HEK293 (cell line): ENCODE data around the gene STOML1.
A peak's percentile ranks its signal among the peaks of the same experiment; 100 is the strongest.

Experiments used
- CTCF ChIA-PET: fragments of 350-600 bp; formaldehyde crosslinking; extraction: SDS; loops from one replicate; lab custom pipeline; 2021; ENCODE audit warnings: antibody characterized with exemption; lab: Yijun Ruan, JAX
- POLR2A ChIA-PET: fragments of 300-600 bp; formaldehyde crosslinking; extraction: SDS; loops from one replicate; lab custom pipeline; 2020; ENCODE audit warnings: antibody characterized with exemption, inconsistent platforms; lab: Yijun Ruan, JAX
- H3K27ac ChIP-seq: fragments of 200-500 bp; sonication (Bioruptor generic); 2 replicates; pipeline ENCODE4 v1.5.1; 2014; ENCODE audit warnings: low read depth, low read length, control low read depth, inconsistent platforms; ENCODE audit errors: extremely low read depth
- H3K36me3 ChIP-seq, 2 experiments: fragments of 200-500 bp in 1 of 2; sonication (Bioruptor generic) in 1 of 2; 1 replicate in 1 of 2; 2 replicates in 1 of 2; pipeline ENCODE4 v1.5.1; 2014 to 2017; ENCODE audit warnings: inconsistent platforms in 2 of 2, low read length in 2 of 2; ENCODE audit not compliant: control insufficient read depth in 2 of 2, insufficient read depth in 1 of 2
- H3K4me1 ChIP-seq: fragments of 200-500 bp; sonication (Bioruptor generic); 2 replicates; pipeline ENCODE4 v1.5.1; 2014; ENCODE audit warnings: mild to moderate bottlenecking, low read length, inconsistent platforms; ENCODE audit not compliant: control insufficient read depth, insufficient read depth
- H3K4me3 ChIP-seq: 2 replicates; pipeline ENCODE4 v1.5.1; 2011; ENCODE audit warnings: low read depth, mild to moderate bottlenecking, control low read depth, low read length, moderate library complexity
- H3K9me3 ChIP-seq: fragments of 200-500 bp; sonication (Bioruptor generic); 2 replicates; pipeline ENCODE4 v1.5.1; 2014; ENCODE audit warnings: low read depth, low read length, inconsistent platforms; ENCODE audit not compliant: control insufficient read depth, insufficient read depth
- GLIS2 ChIP-seq: fragments of 450-650 bp; formaldehyde crosslinking; IDR thresholded peaks from 2 replicates; pipeline ENCODE4 v1.5.1; 2016; ENCODE audit warnings: missing biosample characterization, missing genetic modification characterization
- HOXD13 ChIP-seq: sonication (generic); formaldehyde crosslinking; IDR thresholded peaks from 2 replicates; pipeline ENCODE4 v1.8.0; 2022; ENCODE audit warnings: missing genetic modification reagents, borderline replicate concordance
- ZNF239 ChIP-seq: fragments of 450-650 bp; formaldehyde crosslinking; IDR thresholded peaks from 2 replicates; pipeline ENCODE4 v1.5.1; 2016; ENCODE audit warnings: missing biosample characterization, missing genetic modification characterization
- ZNF274 ChIP-seq, 2 experiments: fragments of 200-500 bp in 1 of 2; fragments of 450-650 bp in 1 of 2; sonication (Bioruptor generic) in 1 of 2; formaldehyde crosslinking in 1 of 2; IDR thresholded peaks; 2 replicates each; pipeline versions ENCODE4 v1.5.1 to v1.6.1; 2014 to 2016; ENCODE audit warnings: borderline replicate concordance in 1 of 2, inconsistent platforms in 1 of 2, low read length in 1 of 2, missing biosample characterization in 1 of 2, missing genetic modification characterization in 1 of 2
- ZNF366 ChIP-seq: fragments of 450-650 bp; formaldehyde crosslinking; conservative IDR thresholded peaks from 2 replicates; pipeline ENCODE4 v1.5.1; 2016; ENCODE audit warnings: missing biosample characterization, missing genetic modification characterization
- ZNF501 ChIP-seq: fragments of 450-650 bp; formaldehyde crosslinking; IDR thresholded peaks from 2 replicates; pipeline ENCODE4 v1.5.1; 2016; ENCODE audit warnings: missing biosample characterization, missing genetic modification characterization
- ZNF514 ChIP-seq: fragments of 450-650 bp; formaldehyde crosslinking; IDR thresholded peaks from 2 replicates; pipeline ENCODE4 v1.5.1; 2016; ENCODE audit warnings: missing biosample characterization, missing genetic modification characterization
- ZNF629 ChIP-seq: fragments of 450-650 bp; formaldehyde crosslinking; IDR thresholded peaks from 2 replicates; pipeline ENCODE4 v1.5.1; 2017; ENCODE audit warnings: missing biosample characterization, missing genetic modification characterization
- ZNF785 ChIP-seq: fragments of 450-650 bp; formaldehyde crosslinking; IDR thresholded peaks from 2 replicates; pipeline ENCODE4 v1.5.1; 2016; ENCODE audit warnings: missing biosample characterization, missing genetic modification characterization
- ZNF837 ChIP-seq: fragments of 450-650 bp; formaldehyde crosslinking; IDR thresholded peaks from 2 replicates; pipeline ENCODE4 v1.5.1; 2016; ENCODE audit warnings: missing biosample characterization, missing genetic modification characterization
- TF ChIP-seq, protein P1 (sequence below): fragments of 450-650 bp; formaldehyde crosslinking; IDR thresholded peaks from 2 replicates; pipeline ENCODE4 v1.5.1; 2016; ENCODE audit warnings: missing biosample characterization, missing genetic modification characterization
- TF ChIP-seq, protein P2 (sequence below): fragments of 450-650 bp; formaldehyde crosslinking; IDR thresholded peaks from 2 replicates; pipeline ENCODE4 v1.5.1; 2017; ENCODE audit warnings: missing biosample characterization, missing genetic modification characterization
- TF ChIP-seq, protein P3 (sequence below): fragments of 450-650 bp; formaldehyde crosslinking; IDR thresholded peaks from 2 replicates; pipeline ENCODE4 v1.5.1; 2016; ENCODE audit warnings: missing biosample characterization, missing genetic modification characterization
- TF ChIP-seq, protein P4 (sequence below): fragments of 450-650 bp; formaldehyde crosslinking; IDR thresholded peaks from 2 replicates; pipeline ENCODE4 v1.5.1; 2016; ENCODE audit warnings: missing biosample characterization, missing genetic modification characterization
- TF ChIP-seq, protein P5 (sequence below): fragments of 450-650 bp; formaldehyde crosslinking; IDR thresholded peaks from 2 replicates; pipeline ENCODE4 v1.5.1; 2016; ENCODE audit warnings: missing biosample characterization, missing genetic modification characterization

The STOML1 gene

DNA sequence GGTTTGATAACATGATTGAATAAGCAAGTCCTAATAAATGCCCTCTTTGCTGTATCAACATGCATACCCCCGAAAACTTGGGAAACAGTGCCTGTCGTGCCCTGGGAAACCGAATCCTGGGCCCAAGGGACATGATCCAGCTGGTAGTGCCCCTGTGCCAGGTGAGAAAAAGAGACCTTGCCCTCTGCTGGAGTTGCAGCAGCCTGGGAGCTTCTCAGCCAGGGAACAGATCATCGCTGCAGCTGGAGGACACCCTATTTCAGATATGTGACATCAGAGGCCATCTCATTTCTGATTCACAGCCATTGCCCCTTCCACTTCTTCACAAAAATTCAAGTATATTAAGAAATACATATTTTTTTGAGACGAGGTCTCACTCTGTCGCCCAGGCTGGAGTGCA is 32.3 kb downstream of the STOML1 start:
- TF ChIP-seq ZNF837 (tag by site-specific recombination), result no peak
- TF ChIP-seq, all 188 proteins: peak for 0
- Histone ChIP-seq H3K4me3 (no peak overlapping the region), H3K9me3 (no peaks in the 10 kb centered on the region), H3K36me3 (no peaks in the 10 kb centered on the region), H3K27ac (no peak overlapping the region), H3K4me1 (no peaks in the 10 kb centered on the region)
- ChIA-PET CTCF (interaction anchor here (0.6 to 14.4 kb wide), 8 partner anchors 8 to 348 kb away, joined by 3 to 276 read pairs (median 6); no protein-coding TSS in a partner anchor), POLR2A (interaction anchor here (0.9 kb wide), 1 partner anchor 23 kb away, joined by 3 read pairs; no protein-coding TSS in a partner anchor)

DNA sequence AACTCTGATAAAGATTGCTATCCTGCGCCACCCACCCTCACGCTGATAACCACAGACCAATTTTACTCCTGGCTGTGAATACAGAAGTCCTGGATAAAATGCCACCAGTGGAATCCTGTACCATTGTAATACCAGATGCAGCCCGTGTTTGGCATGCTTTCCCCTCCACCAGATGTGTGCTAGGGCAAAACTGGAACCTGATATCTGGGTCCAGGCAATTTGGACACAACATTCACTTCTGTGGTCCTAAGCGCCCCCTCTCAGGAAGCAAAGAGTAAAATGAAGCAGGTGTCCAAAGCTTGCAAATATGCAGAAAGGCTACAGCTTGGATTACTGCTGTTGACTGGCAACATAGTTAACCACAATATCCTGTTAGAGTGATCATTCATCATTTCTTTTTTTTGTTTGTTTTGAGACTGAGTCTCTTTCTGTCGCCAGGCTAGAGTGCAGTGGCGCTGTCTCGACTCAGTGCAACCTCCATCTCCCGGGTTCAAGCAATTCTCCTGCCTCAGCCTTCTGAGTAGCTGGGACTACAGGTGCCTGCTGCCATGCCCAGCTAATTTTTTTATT is 33.0 kb downstream of the STOML1 start:
- H3K4me1 ChIP-seq, result no peaks in the 10 kb centered on the region
- H3K9me3 ChIP-seq, result no peaks in the 10 kb centered on the region
- TF ChIP-seq ZNF239 (tag by site-specific recombination) (no peak), ZNF501 (tag by site-specific recombination) (no peak), HOXD13 (no peak), ZNF785 (tag by site-specific recombination) (no peak), ZNF514 (tag by site-specific recombination) (no peak), ZNF629 (tag by site-specific recombination) (no peak)
- TF ChIP-seq, protein P1, sequence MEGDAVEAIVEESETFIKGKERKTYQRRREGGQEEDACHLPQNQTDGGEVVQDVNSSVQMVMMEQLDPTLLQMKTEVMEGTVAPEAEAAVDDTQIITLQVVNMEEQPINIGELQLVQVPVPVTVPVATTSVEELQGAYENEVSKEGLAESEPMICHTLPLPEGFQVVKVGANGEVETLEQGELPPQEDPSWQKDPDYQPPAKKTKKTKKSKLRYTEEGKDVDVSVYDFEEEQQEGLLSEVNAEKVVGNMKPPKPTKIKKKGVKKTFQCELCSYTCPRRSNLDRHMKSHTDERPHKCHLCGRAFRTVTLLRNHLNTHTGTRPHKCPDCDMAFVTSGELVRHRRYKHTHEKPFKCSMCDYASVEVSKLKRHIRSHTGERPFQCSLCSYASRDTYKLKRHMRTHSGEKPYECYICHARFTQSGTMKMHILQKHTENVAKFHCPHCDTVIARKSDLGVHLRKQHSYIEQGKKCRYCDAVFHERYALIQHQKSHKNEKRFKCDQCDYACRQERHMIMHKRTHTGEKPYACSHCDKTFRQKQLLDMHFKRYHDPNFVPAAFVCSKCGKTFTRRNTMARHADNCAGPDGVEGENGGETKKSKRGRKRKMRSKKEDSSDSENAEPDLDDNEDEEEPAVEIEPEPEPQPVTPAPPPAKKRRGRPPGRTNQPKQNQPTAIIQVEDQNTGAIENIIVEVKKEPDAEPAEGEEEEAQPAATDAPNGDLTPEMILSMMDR (tag by site-specific recombination), result peak; percentile 10; the same call in 1 of the 2 replicates
- TF ChIP-seq, protein P2, sequence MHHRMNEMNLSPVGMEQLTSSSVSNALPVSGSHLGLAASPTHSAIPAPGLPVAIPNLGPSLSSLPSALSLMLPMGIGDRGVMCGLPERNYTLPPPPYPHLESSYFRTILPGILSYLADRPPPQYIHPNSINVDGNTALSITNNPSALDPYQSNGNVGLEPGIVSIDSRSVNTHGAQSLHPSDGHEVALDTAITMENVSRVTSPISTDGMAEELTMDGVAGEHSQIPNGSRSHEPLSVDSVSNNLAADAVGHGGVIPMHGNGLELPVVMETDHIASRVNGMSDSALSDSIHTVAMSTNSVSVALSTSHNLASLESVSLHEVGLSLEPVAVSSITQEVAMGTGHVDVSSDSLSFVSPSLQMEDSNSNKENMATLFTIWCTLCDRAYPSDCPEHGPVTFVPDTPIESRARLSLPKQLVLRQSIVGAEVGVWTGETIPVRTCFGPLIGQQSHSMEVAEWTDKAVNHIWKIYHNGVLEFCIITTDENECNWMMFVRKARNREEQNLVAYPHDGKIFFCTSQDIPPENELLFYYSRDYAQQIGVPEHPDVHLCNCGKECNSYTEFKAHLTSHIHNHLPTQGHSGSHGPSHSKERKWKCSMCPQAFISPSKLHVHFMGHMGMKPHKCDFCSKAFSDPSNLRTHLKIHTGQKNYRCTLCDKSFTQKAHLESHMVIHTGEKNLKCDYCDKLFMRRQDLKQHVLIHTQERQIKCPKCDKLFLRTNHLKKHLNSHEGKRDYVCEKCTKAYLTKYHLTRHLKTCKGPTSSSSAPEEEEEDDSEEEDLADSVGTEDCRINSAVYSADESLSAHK (tag by site-specific recombination), result no peak
- TF ChIP-seq, protein P3, sequence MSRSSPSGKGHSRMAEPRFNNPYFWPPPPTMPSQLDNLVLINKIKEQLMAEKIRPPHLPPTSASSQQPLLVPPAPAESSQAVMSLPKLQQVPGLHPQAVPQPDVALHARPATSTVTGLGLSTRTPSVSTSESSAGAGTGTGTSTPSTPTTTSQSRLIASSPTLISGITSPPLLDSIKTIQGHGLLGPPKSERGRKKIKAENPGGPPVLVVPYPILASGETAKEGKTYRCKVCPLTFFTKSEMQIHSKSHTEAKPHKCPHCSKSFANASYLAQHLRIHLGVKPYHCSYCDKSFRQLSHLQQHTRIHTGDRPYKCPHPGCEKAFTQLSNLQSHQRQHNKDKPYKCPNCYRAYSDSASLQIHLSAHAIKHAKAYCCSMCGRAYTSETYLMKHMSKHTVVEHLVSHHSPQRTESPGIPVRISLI (tag by site-specific recombination), result 0 out of 2 replicates have a peak, but pooled peaks have one; percentile 14
- CTCF ChIA-PET, result interaction anchor here (0.6 to 14.4 kb wide), 6 partner anchors 10 to 89 kb away, joined by 3 to 276 read pairs (median 4); no protein-coding TSS in a partner anchor
- H3K36me3 ChIP-seq, result no peaks in the 10 kb centered on the region
- H3K4me3 ChIP-seq, result no peak overlapping the region
- H3K27ac ChIP-seq, result no peak overlapping the region
- POLR2A ChIA-PET, result interaction anchor here (0.9 kb wide), 1 partner anchor 24 kb away, joined by 3 read pairs; no protein-coding TSS in a partner anchor

DNA sequence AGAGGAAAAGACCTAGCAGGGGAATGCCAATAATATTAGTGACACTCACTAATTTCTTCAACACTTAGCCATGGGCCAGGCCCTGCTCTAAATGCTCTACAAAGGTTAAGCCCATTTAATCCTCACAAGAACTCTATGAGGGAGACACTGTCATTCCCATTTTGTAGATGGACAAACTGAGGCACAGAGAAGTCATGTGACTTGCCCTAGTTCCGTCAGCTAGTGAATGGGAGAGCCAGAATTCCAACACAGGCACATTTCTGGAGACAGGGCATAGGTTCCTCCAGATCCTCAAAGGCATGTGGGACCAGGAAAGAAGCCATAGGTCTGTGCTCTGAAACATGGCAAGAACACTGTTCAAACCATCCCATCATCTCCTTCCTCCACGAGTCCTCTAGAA is 34.3 kb downstream of the STOML1 start:
- Histone ChIP-seq H3K9me3 (no peaks in the 10 kb centered on the region), H3K27ac (no peak overlapping the region), H3K4me1 (no peaks in the 10 kb centered on the region), H3K36me3 (no peaks in the 10 kb centered on the region), H3K4me3 (no peak overlapping the region)
- ChIA-PET POLR2A (no interaction called here), CTCF (interaction anchor here (0.5 to 14.4 kb wide), 5 partner anchors 9 to 30 kb away, joined by 3 to 276 read pairs (median 4); no protein-coding TSS in a partner anchor)
- TF ChIP-seq, protein P2 (tag by site-specific recombination), result no peak
- TF ChIP-seq GLIS2, result no peak
- TF ChIP-seq, protein P4, sequence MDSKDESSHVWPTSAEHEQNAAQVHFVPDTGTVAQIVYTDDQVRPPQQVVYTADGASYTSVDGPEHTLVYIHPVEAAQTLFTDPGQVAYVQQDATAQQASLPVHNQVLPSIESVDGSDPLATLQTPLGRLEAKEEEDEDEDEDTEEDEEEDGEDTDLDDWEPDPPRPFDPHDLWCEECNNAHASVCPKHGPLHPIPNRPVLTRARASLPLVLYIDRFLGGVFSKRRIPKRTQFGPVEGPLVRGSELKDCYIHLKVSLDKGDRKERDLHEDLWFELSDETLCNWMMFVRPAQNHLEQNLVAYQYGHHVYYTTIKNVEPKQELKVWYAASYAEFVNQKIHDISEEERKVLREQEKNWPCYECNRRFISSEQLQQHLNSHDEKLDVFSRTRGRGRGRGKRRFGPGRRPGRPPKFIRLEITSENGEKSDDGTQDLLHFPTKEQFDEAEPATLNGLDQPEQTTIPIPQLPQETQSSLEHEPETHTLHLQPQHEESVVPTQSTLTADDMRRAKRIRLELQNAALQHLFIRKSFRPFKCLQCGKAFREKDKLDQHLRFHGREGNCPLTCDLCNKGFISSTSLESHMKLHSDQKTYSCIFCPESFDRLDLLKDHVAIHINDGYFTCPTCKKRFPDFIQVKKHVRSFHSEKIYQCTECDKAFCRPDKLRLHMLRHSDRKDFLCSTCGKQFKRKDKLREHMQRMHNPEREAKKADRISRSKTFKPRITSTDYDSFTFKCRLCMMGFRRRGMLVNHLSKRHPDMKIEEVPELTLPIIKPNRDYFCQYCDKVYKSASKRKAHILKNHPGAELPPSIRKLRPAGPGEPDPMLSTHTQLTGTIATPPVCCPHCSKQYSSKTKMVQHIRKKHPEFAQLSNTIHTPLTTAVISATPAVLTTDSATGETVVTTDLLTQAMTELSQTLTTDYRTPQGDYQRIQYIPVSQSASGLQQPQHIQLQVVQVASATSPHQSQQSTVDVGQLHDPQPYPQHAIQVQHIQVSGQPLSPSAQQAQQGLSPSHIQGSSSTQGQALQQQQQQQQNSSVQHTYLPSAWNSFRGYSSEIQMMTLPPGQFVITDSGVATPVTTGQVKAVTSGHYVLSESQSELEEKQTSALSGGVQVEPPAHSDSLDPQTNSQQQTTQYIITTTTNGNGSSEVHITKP (tag by site-specific recombination), result no peak
- no peak for TF ChIP-seq ZNF366 (tag by site-specific recombination)
- TF ChIP-seq, protein P5, sequence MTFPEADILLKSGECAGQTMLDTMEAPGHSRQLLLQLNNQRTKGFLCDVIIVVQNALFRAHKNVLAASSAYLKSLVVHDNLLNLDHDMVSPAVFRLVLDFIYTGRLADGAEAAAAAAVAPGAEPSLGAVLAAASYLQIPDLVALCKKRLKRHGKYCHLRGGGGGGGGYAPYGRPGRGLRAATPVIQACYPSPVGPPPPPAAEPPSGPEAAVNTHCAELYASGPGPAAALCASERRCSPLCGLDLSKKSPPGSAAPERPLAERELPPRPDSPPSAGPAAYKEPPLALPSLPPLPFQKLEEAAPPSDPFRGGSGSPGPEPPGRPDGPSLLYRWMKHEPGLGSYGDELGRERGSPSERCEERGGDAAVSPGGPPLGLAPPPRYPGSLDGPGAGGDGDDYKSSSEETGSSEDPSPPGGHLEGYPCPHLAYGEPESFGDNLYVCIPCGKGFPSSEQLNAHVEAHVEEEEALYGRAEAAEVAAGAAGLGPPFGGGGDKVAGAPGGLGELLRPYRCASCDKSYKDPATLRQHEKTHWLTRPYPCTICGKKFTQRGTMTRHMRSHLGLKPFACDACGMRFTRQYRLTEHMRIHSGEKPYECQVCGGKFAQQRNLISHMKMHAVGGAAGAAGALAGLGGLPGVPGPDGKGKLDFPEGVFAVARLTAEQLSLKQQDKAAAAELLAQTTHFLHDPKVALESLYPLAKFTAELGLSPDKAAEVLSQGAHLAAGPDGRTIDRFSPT (tag by site-specific recombination), result no peak
- TF ChIP-seq ZNF274 (IDR thresholded peaks at IDR 0.05; ENCODE audit: low read length), result no peak
- TF ChIP-seq ZNF274 (tag by site-specific recombination; IDR thresholded peaks at IDR 0.05; ENCODE audit: borderline replicate concordance), result no peak
